OCI-LY3 (cell line): ENCODE data around the gene RHBDL1.

ENCODE experiments used
- CTCF ChIP-seq: fragments of 200-600, 300-600 bp; sonication (generic); IDR thresholded peaks from 2 replicates; pipeline ENCODE4 v1.5.1; 2014; ENCODE audit warnings: antibody characterized with exemption, low read length, low read depth
- EZH2phosphoT487 ChIP-seq: fragments of 200-600 bp; shearing (Covaris generic); IDR thresholded peaks from 2 replicates; pipeline ENCODE4 v1.6.1; 2018; ENCODE audit warnings: antibody characterized with exemption, mixed run types, low read depth

GRCh38 chr16:720447-720989 lies 45.0 kb downstream of the RHBDL1 start:
- TF ChIP-seq EZH2phosphoT487 (no peak), CTCF (peak; percentile 34)
